ENCODE results near the gene DDX46.
"Not testable (repeated sequence)": the region's sequence is repeated elsewhere in the genome, so short reads cannot be mapped to it uniquely, and the experiment has no call there.

DDX46 gene, protein sequence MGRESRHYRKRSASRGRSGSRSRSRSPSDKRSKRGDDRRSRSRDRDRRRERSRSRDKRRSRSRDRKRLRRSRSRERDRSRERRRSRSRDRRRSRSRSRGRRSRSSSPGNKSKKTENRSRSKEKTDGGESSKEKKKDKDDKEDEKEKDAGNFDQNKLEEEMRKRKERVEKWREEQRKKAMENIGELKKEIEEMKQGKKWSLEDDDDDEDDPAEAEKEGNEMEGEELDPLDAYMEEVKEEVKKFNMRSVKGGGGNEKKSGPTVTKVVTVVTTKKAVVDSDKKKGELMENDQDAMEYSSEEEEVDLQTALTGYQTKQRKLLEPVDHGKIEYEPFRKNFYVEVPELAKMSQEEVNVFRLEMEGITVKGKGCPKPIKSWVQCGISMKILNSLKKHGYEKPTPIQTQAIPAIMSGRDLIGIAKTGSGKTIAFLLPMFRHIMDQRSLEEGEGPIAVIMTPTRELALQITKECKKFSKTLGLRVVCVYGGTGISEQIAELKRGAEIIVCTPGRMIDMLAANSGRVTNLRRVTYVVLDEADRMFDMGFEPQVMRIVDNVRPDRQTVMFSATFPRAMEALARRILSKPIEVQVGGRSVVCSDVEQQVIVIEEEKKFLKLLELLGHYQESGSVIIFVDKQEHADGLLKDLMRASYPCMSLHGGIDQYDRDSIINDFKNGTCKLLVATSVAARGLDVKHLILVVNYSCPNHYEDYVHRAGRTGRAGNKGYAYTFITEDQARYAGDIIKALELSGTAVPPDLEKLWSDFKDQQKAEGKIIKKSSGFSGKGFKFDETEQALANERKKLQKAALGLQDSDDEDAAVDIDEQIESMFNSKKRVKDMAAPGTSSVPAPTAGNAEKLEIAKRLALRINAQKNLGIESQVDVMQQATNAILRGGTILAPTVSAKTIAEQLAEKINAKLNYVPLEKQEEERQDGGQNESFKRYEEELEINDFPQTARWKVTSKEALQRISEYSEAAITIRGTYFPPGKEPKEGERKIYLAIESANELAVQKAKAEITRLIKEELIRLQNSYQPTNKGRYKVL

DNA sequence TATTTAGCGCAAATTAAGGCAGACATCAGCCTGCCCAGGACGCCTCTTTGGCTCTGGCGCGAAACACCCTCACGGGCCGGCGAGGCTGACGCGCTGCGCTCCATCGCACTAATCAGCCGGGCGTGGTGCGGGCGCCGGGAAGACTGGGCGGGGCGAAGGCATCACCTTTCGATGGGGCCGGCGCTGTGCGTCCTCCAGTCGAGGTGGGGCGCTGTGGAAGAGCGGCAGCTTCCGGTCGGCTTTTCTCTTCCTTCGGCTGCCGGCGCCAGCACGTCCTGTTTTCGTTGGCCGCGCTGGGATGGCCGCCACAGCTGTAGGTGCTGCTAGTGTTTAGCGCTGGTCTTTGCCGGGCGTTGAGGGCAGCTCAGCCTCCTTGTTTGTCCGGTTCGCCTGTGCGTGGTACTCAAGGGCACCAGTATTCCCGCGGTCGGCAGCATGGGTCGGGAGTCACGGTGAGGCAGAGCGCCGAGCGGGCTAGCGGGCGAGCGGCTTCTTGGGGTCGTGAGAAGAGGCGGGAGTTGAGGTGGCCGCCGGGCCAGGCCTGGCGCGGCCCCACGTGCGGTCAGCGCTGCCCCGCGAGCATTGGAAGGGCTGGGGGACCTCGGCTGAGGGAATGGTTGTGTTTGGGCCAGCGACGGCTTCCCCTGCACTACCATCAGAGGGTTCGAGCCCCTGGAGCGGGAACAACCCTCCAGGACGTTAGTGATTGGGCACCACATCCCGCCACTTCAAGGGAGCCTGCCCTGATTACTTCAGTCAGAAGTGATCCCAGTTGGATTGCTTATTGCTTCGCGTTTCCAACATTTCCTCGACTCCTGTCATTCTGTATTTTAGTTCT, at the start of gene DDX46:
Gene DDX46 (plus strand): TSS at position 276 of the 838 bp plus-strand sequence. CDS start 160 bp downstream, at position 436.
- peak; percentile 70 for DNase-seq

DNA sequence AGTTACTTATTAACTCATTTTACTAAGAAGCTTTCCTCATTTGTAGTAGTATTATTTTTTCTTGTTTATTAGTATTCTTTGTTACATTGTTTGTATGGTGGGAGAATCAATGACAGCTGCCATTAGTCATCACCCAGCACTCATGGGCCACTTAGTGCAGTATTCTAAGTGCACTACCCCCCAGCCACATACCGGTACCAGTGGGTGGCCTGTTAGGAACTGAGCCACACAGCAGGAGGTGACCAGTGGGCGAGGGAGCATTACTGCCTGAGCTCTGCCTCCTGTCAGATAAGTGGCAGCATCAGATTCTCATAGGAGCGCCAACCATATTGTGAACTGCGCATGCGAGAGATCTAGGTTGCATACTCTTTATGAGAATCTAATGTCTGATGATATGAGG, 44.5 kb upstream of the DDX46 start:
- no peak for DNase-seq

DNA sequence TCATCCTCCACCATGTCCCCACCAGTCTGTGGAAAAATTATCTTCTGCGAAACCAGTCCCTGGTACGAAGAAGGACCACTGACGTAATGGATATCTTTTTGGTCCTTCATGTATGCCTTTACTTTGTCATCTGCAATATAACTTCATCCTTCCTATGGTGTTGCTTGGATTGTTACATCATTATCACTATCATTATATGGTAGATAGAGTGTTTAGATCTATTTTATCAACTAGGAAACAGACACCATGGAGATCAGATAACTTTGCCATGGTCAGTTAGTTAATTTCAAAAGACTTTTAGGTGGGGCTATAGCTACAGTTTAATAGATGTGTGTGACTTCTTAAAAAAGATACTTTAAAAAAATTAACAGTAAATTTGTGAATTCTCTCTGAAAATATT, 44.0 kb upstream of the DDX46 start:
- DNase-seq = no peak

DNA sequence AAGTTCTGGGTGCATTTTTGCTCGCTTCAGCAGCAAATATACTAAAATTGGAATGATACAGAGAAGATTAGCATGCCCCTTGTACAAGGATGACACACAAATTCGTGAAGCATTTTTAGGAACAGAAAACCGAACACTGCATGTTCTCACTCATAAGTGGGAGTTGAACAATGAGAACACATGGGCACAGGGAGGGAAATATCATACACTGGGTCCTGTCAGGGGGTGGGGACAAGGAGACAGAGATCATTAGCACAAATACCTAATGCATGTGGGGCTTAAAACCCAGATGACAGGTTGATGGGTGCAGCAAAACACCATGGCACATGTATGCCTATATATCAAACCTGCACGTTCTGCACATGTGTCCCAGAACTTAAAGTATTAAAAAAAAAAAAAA, 43.1 kb upstream of the DDX46 start:
- DNase-seq = not testable (repeated sequence)

DNA sequence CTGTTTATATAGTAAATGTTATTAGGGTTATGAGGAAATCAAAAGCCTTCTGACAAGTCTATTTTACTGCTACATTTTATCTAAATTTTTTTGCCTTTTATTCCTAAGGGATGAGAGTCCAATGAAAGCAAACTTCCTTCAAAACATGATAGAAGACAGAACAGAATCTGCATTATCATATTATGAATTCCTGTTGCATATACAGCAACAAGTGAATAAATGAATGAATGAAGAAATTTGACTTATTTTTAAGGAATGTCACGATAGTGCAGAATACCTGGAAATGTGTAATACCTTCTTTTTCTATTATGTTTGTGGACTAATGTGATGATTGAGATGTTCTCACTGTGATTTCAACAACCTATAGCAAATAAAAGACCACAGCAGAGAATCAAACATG, 33.7 kb upstream of the DDX46 start:
- DNase-seq = no peak

DNA sequence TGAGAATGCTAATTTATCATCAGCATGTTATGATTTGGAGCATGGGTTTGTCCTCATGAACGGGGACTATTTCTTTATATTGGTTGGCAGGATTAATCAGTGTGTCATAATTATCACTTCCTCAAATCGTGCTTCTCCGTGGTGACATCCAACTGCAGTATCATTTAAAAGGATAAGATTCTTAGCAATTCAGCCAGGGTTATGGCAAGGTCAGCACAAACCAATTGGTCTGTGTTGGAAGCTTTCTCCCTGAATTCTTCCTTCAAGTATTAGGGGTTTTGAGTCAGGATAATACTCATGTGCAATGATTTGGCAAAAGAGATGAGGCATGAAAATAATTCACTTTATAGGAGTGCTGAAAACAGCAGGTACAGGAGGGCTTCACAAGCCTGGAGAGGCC, 25.8 kb upstream of the DDX46 start:
- no peak for DNase-seq

DNA sequence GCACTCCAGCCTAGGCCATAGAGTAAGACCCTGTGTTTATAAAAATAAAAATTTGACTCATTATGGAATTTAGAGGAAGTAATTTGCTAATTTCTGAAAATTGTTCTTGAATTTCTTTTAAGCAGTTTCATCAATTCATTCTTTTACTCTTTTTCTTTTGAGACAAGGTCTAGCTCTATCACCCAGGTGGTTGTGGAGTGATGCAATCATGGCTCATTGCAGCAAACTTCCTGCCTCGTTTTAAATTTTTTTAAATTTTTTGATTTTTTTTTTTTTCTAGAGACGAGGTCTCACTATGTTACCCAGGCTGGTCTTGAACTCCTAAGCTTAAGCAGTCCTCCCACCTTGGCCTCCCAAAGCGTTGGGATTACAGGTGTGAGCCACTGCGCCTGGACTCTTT, 23.3 kb upstream of the DDX46 start:
- DNase-seq = no peak

DNA sequence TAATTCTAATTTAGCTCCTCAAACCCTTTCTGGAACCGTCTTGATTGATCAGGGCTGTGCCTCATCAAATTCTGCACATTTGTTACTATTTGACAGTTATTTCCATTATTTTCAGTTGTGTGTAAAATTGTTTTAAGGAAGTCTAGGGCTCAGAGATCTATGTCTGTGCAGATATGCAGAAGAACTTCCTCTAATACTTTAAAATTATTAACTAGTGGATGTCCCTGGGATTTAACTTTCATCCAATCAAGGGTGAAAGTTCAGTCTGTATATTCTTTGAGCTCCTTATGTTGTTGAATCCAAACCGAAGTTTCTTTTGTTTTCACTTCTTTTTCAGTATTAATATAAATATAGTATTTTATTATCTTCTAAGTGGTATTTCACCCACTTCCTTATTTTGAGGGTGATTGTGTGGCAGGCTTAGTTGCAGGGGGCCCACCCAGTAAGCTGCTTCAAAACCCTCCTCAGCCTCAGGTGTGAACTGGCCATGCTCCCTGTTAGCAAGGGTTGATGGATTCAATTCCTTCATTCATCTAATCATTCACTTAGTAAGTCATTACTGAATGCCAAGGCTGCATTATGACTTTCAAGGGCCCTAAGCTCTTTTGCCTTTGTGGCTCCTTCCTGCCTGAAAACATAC, 22.3 kb upstream of the DDX46 start:
- no peak for DNase-seq

DNA sequence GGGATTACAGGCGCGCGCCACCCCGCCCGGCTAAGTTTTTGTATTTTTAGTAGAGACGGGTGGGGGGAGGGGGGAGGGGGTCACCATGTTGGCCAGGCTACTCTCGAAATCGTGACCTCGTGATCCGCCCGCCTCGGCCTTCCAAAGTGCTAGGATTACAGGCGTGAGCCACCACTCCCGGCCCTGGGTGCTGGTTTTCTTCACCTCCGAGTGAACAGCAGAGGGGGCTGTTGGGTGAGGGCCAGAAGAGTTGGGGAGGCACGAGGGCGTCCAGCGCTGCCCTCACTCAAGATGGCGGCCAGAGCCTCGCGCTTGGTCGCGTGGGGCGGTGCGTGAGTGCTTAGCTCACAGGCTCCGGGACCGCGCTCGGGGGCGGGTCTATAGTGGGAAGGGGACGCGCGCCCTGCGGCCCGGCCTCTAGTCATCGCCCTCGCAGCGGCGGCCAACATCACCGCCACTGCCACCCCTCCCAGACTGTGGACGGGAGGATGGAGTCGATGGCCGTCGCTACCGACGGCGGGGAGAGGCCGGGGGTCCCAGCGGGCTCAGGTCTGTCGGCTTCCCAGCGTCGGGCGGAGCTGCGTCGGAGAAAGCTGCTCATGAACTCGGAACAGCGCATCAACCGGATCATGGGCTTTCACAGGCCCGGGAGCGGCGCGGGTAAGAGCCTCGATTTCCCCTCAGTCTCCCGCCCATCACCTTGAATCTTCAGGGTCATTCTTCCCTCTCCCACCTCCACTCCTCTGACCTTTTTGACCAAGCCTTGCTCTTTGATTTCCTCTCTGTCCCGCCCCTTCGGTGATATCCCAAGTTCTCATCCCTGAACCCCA, 20.2 kb upstream of the DDX46 start, which contains the start of gene CAMLG:
Gene CAMLG (plus strand): TSS at position 416 of the 830 bp plus-strand sequence. CDS start 73 bp downstream, at position 489.
- DNase-seq = peak; percentile 83

DNA sequence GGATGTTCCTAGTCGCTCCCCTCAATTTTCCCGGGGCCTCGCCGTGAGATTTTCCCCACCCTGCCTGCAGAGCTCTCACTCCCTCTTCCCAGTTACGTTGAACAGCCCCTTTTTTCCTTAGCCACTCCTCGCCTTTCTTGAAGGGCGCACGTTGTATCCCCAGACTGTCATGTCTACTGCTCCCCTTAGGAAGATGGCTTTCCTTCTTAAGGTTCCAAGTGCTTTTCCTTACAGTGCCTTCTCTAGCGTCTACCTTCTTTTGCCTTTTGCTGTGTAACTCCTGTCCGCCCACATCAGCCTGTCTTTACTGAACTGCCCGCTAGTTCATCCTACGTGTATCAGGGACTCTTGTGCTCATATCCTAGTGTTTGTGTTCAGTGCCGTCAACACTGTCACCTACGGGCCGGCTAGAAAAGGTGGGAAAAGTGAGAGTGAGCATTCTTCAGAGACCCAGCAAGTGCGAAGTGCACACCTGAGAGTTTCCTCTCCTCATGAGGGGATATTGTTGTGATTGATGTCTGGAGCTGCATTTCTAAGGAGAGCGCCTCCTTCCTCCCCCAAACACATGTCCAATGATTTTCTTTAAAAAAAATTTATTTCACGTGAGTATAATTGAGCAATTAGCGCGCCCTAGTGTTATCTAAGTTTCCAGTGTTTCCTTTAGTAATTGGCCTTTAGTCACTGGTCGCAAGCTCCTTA, 19.5 kb upstream of the DDX46 start:
- DNase-seq = peak; percentile 0

DNA sequence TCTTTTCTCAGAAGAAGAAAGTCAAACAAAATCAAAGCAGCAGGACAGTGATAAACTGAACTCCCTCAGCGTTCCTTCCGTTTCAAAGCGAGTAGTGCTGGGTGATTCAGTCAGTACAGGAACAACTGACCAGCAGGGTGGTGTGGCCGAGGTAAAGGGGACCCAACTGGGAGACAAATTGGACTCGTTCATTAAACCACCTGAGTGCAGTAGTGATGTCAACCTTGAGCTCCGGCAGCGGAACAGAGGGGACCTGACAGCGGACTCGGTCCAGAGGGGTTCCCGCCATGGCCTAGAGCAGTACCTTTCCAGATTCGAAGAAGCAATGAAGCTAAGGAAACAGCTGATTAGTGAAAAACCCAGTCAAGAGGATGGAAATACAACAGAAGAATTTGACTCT, 17.5 kb upstream of the DDX46 start:
- DNase-seq = no peak

DNA sequence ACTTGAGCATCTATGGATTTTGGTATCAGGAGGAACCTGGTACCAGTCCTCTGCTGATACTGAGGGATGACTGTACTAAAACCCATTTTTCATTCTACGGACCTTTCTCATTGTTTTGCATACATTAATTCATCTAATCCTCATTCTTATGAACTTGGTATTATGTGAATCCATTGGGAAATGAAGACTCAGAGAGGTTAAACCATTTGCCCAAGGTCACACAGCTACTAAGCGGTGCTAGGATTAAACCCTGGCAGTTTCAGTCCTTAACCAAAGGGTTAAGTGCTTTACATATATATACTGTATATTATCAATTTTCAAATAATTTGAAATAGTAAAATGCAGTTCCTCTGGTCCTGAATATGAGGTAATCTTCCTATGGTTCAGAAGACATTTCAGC, 16.4 kb upstream of the DDX46 start:
- no peak for DNase-seq

DNA sequence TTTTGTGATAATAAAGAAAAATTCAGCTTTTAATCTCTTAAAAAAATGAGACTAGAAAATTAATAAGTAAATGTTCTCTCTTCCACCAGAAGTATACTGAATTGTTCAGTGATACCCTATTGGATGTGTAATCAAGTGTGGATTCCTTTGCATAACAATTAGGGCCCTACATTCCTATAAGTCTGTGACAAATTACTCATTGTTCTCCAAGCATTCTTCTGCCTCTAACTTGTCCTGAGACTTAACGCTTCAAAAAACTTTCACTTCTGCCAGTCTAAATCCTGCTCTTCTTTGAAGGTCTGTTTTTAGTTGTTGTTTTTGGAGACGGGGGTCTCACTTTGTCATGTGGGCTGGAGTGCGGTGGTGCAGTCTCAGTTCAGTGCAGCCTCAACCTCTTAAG, 9.2 kb upstream of the DDX46 start:
- no peak for DNase-seq

DNA sequence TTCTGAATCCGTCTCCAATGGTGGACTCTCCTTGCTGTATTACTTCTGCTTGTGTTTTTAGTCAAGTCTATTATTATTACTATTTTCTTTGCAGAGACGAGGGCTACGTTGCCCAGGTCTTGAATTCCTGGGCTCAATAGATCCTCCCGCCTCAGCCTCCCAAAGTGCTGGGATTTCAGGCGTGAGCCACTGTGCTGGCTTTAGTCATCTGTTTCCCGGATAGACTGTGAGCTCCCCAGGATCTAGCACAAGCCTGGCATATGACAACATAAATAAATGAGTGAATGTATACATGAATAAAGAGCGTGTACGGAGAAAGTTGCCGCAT, 439 bp upstream of the DDX46 start:
- DNase-seq = no peak

DNA sequence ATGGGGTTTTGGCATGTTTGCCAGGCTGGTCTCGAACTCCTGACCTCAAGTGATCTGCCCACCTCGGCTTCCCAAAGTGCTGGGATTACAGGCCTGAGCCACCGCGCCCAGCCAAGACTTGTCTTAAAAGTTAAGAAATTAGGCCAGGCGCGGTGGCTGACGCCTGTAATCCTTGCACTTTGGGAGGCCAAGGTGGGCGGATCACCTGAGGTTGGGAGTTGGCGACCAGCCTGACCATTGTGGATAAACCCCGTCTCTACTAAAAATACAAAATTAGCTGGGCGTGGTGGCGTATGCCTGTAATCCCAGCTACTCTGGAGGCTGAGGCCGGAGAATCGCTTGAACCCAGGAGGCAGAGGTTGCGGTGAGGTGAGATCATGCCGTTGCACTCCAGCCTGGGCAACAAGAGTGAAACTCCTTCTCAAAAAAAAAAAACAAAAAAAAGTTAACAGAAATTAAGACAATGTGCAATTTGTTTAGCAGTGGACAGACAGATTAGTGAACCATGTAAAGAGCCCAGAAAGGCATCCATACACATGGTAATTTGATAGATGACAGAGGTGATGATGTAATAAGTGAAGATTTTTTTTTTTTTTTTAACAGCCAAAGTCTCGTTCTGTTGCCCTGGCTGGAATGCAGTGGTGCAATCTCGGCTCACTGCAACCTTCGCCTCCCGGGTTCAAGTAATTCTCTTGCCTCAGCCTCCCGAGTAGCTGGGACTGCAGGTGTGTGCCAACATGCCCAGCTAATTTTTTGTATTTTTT, 9.1 kb downstream of the DDX46 start:
- not testable (repeated sequence) for DNase-seq

DNA sequence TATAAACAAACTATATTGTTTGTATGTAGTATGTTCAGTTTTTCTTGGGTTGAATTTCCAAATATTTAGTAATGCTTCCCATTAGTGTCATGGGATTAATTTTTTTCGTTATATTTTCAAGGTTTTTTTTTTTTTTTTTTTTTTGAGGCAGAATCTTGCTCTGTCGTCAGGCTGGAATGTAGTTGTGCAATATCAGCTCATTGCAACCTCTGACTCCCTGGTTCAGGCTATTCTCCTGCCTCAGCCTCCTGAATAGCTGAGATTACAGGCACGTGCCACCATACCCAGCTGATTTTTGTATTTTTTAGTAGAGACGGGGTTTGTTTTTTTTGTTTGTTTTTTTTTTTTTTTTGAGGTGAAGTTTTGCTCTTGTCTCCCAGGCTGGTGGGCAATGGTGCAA, 10.6 kb downstream of the DDX46 start:
- no peak for DNase-seq

DNA sequence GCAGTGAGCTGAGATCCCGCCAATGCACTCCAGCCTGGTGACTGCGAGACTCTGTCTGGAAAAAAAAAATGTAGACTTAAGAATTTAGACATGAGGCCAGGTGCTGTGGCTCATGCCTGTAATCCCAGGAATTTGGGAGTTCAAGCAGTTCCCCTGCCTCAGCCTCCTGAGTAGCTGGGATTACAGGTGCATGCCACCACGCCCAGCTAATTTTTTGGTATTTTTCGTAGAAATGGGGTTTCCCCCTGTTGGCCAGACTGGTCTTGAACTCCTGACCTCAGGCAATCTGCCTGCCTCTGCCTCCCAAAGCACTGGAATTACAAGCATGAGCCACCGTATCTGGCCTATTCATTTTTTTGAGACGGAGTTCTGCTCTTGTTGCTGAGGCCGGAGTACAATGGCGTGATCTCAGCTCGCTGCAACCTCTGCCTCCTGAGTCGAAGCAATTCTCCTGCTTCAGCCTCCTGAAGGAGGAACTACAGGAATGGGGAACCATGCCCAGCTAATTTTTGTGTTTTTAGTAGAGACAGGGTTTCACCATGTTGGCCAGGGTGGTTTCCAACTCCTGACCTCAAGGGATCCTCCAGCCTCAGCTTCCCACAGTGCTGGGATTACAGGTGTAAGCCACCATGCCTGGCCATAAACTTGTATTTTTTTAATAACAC, 14.0 kb downstream of the DDX46 start:
- DNase-seq = no peak

DNA sequence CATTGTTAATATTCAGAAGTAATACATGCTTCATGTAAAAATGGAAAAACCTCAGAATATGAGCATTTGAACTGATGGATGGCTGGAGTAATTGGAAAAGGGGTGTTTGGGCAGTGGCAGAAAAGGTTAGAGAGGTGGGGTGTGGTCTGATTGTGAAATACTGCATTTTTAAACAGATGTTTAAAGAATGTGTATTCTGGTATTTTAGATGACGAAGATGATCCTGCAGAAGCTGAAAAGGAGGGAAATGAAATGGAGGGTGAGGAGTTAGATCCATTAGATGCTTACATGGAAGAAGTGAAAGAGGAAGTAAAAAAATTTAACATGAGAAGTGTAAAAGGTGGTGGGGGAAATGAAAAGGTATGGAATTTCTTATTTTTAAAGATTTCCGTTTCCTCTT, 18.8 kb downstream of the DDX46 start:
- no peak for DNase-seq

DNA sequence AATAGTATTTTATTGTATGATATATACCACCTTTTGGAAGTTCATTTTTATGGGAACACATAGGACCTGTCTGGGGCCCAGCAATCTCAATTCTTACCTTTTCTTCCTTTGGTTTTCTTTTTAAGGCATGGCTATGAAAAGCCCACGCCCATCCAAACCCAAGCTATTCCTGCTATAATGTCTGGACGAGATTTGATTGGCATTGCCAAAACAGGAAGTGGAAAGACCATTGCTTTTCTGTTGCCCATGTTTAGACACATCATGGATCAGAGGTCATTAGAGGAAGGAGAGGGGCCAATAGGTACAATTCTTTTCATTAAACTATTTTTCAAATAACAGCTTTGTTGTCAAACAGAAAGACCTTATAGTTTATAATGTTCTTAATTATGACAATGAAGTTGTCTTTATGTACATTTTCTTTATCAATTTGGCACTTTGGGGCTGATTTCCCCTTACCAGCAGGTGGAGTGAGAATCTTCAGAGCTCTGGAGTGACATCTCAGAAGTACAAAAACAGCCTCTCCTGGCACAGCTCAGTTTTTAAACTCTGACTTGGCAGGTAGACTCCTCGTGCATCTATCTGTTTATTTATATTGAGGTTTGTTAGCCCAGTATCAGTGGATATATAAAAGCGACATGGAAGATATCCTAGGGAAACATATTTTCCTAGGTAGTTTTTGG, 25.8 kb downstream of the DDX46 start:
- no peak for DNase-seq
